Astrocyte (in vitro differentiated cells and primary cell): ENCODE measurements around the gene HAVCR2.

Experiments
- CTCF ChIP-seq: IDR thresholded peaks from 2 replicates; pipeline ENCODE4 v1.5.1; 2011; ENCODE audit warnings: low read depth, mild to moderate bottlenecking, inconsistent platforms, low read length, moderate library complexity; ENCODE audit not compliant: insufficient read depth
- EZH2 ChIP-seq: IDR thresholded peaks from 2 replicates; pipeline ENCODE4 v1.6.1; 2012; ENCODE audit warnings: mild to moderate bottlenecking, low read length, inconsistent platforms; ENCODE audit not compliant: insufficient read depth

- TF ChIP-seq CTCF (no peak), EZH2 (no peak)
These were observed 23.4 kb upstream of the HAVCR2 start for GRCh38 chr5:157132281-157132612.
